K562 (cell line): Measurements from ENCODE around the gene SKAP1. TPM values are rescaled to one million over a fixed set of nuclear protein-coding genes. Genes with fewer than 3 reads are reported as not detected.
A peak's percentile ranks its signal among the peaks of the same experiment; 100 is the strongest.

Experiments
- ATAC-seq: fragments of 200-7000 bp; cut with Tn5 transposase; 3 replicates; pipeline ENCODE4 v1.9.1; 2020; ENCODE audit warnings: moderate library complexity
- BruUV-seq: library from RNA; stranded (reverse); fragments of 400-500 nt; replicated peaks from 2 replicates; lab custom pipeline; 2021; lab: Mats Ljungman, UMichigan
- CTCF ChIA-PET: fragments of 300-600 bp; formaldehyde crosslinking; extraction: SDS; loops from one replicate; lab custom pipeline; 2021; ENCODE audit warnings: low intra/inter-chr PET ratio; lab: Yijun Ruan, JAX
- POLR2A ChIA-PET: fragments of 300-600, 350-650 bp; sonication (Branson Sonifier 250); formaldehyde crosslinking; extraction: SDS; loops from one replicate; lab custom pipeline; 2021; ENCODE audit warnings: antibody characterized with exemption, inconsistent platforms; lab: Yijun Ruan, JAX
- DNase-seq, 4 experiments: peaks; one replicate each; pipeline versions ENCODE4 v3.0.0 to v3.0.0-alpha.2; 2011 to 2018; ENCODE audit warnings: low spot score in 3 of 4, mixed read lengths in 3 of 4; ENCODE audit errors: extremely low read depth in 1 of 4
- FAIRE-seq: peaks from 2 replicates; lab custom pipeline; 2011; peaks lifted over from hg19 to GRCh38; lab: Jason Lieb, UNC
- H2AFZ ChIP-seq: 2 replicates; pipeline ENCODE4 v1.6.0; 2011; ENCODE audit warnings: low read depth, low read length, control low read depth, inconsistent platforms
- H3K27ac ChIP-seq: fragments of 200-600 bp; 3 replicates; pipeline ENCODE4 v1.8.0; 2011; ENCODE audit warnings: low read depth, mild to moderate bottlenecking, control low read depth, inconsistent platforms, low read length, moderate library complexity, mixed read lengths; ENCODE audit errors: extremely low read depth
- H3K27me3 ChIP-seq, 2 experiments: fragments of 300-600 bp in 1 of 2; 2 replicates in 1 of 2; 3 replicates in 1 of 2; pipeline versions ENCODE4 v1.6.0 to v1.8.0; 2011; ENCODE audit warnings: inconsistent platforms in 2 of 2, low read length in 2 of 2, mild to moderate bottlenecking in 1 of 2, mixed read lengths in 1 of 2, moderate library complexity in 1 of 2; ENCODE audit not compliant: control insufficient read depth in 2 of 2, insufficient read depth in 2 of 2
- H3K36me3 ChIP-seq: fragments of 300-600 bp; 3 replicates; pipeline ENCODE4 v1.8.0; 2011; ENCODE audit warnings: mild to moderate bottlenecking, low read length, inconsistent platforms; ENCODE audit not compliant: control insufficient read depth, insufficient read depth
- H3K4me1 ChIP-seq, 2 experiments: fragments of 200-600 bp in 1 of 2; replicated peaks in 1 of 2; 2 replicates in 1 of 2; 3 replicates in 1 of 2; pipeline versions ENCODE4 v1.5.1 to v1.8.0; 2011; ENCODE audit warnings: inconsistent platforms in 2 of 2, low read length in 2 of 2, mild to moderate bottlenecking in 1 of 2, mixed read lengths in 1 of 2, moderate library complexity in 1 of 2; ENCODE audit not compliant: control insufficient read depth in 2 of 2, insufficient read depth in 2 of 2
- H3K4me2 ChIP-seq: 2 replicates; pipeline ENCODE4 v1.6.1; 2011; ENCODE audit warnings: low read length, control low read depth, inconsistent platforms, mixed read lengths; ENCODE audit not compliant: insufficient read depth
- H3K4me3 ChIP-seq: fragments of 200-600 bp; sonication (generic), shearing (Covaris generic); 2 replicates; pipeline ENCODE4 v1.5.1; 2016; ENCODE audit warnings: control low read depth, inconsistent platforms
- H3K79me2 ChIP-seq: fragments of 200-600 bp; 3 replicates; pipeline ENCODE4 v1.8.0; 2011; ENCODE audit warnings: low read length, inconsistent platforms; ENCODE audit not compliant: control insufficient read depth, insufficient read depth
- H3K9ac ChIP-seq, 2 experiments: 2 replicates each; pipeline versions ENCODE4 v1.6.0 to v1.6.1; 2011; ENCODE audit warnings: low read depth in 2 of 2, low read length in 2 of 2, control low read depth in 1 of 2, inconsistent platforms in 1 of 2, mild to moderate bottlenecking in 1 of 2, mixed read lengths in 1 of 2; ENCODE audit not compliant: insufficient read depth in 1 of 2
- H3K9me1 ChIP-seq: one replicate; pipeline ENCODE4 v1.6.0; 2011; ENCODE audit warnings: inconsistent platforms, mild to moderate bottlenecking, low read length, moderate library complexity; ENCODE audit not compliant: control insufficient read depth, insufficient read depth
- H3K9me3 ChIP-seq: replicated peaks from 2 replicates; pipeline ENCODE4 v1.5.1; 2011; ENCODE audit warnings: low read depth, low read length, inconsistent platforms; ENCODE audit not compliant: control insufficient read depth, insufficient read depth
- H4K20me1 ChIP-seq: replicated peaks from 2 replicates; pipeline ENCODE4 v1.6.1; 2011; ENCODE audit warnings: low read length, inconsistent platforms, mixed read lengths; ENCODE audit not compliant: control insufficient read depth, insufficient read depth
- BRF1 ChIP-seq: IDR thresholded peaks from 3 replicates; pipeline ENCODE4 v1.6.1; 2011; ENCODE audit warnings: borderline replicate concordance, mild to moderate bottlenecking; ENCODE audit not compliant: insufficient read length; ENCODE audit errors: extremely low read depth
- ESRRA ChIP-seq: fragments of 450-650 bp; IDR thresholded peaks from 2 replicates; pipeline ENCODE4 v1.6.1; 2014; ENCODE audit warnings: low read depth, mild to moderate bottlenecking, moderate library complexity, borderline replicate concordance
- HDGF ChIP-seq: fragments of 450-650 bp; IDR thresholded peaks from 2 replicates; pipeline ENCODE4 v1.6.1; 2016
- MYBL2 ChIP-seq, 2 experiments: fragments of 450-650 bp in 1 of 2; sonication (generic) in 1 of 2; formaldehyde crosslinking in 1 of 2; IDR thresholded peaks; 2 replicates each; pipeline versions ENCODE4 v1.6.1 to v1.8.1; 2017 to 2022; ENCODE audit warnings: borderline replicate concordance in 1 of 2, inconsistent platforms in 1 of 2, low read depth in 1 of 2, mild to moderate bottlenecking in 1 of 2, missing genetic modification reagents in 1 of 2, moderate library complexity in 1 of 2
- POLR2A ChIP-seq: fragments of 450-650 bp; conservative IDR thresholded peaks from 2 replicates; pipeline ENCODE4 v1.6.1; 2016
- SIX5 ChIP-seq, 2 experiments: IDR thresholded peaks; 2 replicates each; pipeline ENCODE4 v1.6.1; 2011; ENCODE audit warnings: low read length in 2 of 2, borderline replicate concordance in 1 of 2, low read depth in 1 of 2, mild to moderate bottlenecking in 1 of 2, moderate library complexity in 1 of 2; ENCODE audit not compliant: insufficient read depth in 1 of 2
- SRSF3 ChIP-seq: fragments of 200-400 bp; formaldehyde crosslinking; IDR thresholded peaks from 2 replicates; pipeline ENCODE4 v1.6.1; 2016; ENCODE audit warnings: mild to moderate bottlenecking, low read length, moderate library complexity; ENCODE audit not compliant: insufficient read depth
- ZFP1 ChIP-seq: fragments of 450-650 bp; formaldehyde crosslinking; IDR thresholded peaks from 2 replicates; pipeline ENCODE4 v1.4.0; 2020; ENCODE audit warnings: mild to moderate bottlenecking, mixed read lengths
- ZNF146 ChIP-seq: IDR thresholded peaks from one replicate; pipeline ENCODE4 v1.6.1; 2018; ENCODE audit warnings: missing compliant biosample characterization; ENCODE audit not compliant: unreplicated experiment
- ZNF217 ChIP-seq: sonication (generic); formaldehyde crosslinking; IDR thresholded peaks from 2 replicates; pipeline ENCODE4 v1.8.0; 2022; ENCODE audit warnings: mild to moderate bottlenecking, missing genetic modification reagents
- WGBS: fragments of 100-300 bp; shearing (Covaris generic); methylation state at CpG from one replicate; pipeline ENCODE4 v1.1.6; 2016; ENCODE audit warnings: low coverage, mixed read lengths; ENCODE audit not compliant: insufficient coverage; ENCODE audit errors: missing lambda C conversion rate; 5-methylcytosine and 5-hydroxymethylcytosine counted together
- in situ Hi-C: fragments of 300-500 bp; cut with MboI; formaldehyde crosslinking; loops from 4 replicates; pipeline ENCODE4 v1.15.0; 2018; ENCODE audit warnings: inconsistent platforms, mixed read lengths
- intact Hi-C: fragments of 100-400 bp; cut with micrococcal nuclease; formaldehyde crosslinking; loops from 2 replicates; pipeline ENCODE4 v1.14.2; 2022
- polyA plus RNA-seq, 8 experiments: library from polyadenylated mRNA; depleted of rRNA in 4 of 8; stranded (reverse) in 5 of 8; unstranded in 3 of 8; fragments of >200 nt; fragmentation: Nextera tagmentation in 2 of 8; fragmentation: Illumina TruSeq in 1 of 8; extraction: Ambion mirVana in 2 of 8; extraction: Trizol in 1 of 8; gene quantifications; 2 replicates each; pipeline versions ENCODE4 v1.2.1 to v1.2.3, GENCODE V29; 2011 to 2014; ENCODE audit warnings: inconsistent platforms in 1 of 8, missing spikeins in 1 of 8
- total RNA-seq, 7 experiments: library from RNA; depleted of rRNA in 6 of 7; stranded (reverse); fragments of >200 nt in 6 of 7; fragmentation: Illumina TruSeq in 2 of 7; extraction: Trizol in 2 of 7; gene quantifications; 2 replicates each; pipeline versions ENCODE4 v1.2.1 to v1.2.3, GENCODE V29; 2011 to 2021; ENCODE audit warnings: low replicate concordance in 1 of 7
- TF ChIP-seq, protein P1 (sequence below), 2 experiments: IDR thresholded peaks; 2 replicates each; pipeline ENCODE4 v1.6.1; 2012; ENCODE audit warnings: improper control_type of control experiment in 2 of 2, low read depth in 2 of 2, low read length in 2 of 2, borderline replicate concordance in 1 of 2
- TF ChIP-seq, protein P2 (sequence below): fragments of 250-450 bp; sonication (Bioruptor Pico); IDR thresholded peaks from 2 replicates; pipeline ENCODE4 v1.4.0; 2020; ENCODE audit warnings: borderline replicate concordance
- TF ChIP-seq, protein P3 (sequence below), 3 experiments: IDR thresholded peaks in 2 of 3; conservative IDR thresholded peaks in 1 of 3; 2 replicates each; pipeline ENCODE4 v1.5.1; 2011 to 2012; ENCODE audit warnings: low read length in 3 of 3, mild to moderate bottlenecking in 3 of 3, control low read depth in 2 of 3, improper control_type of control experiment in 1 of 3, inconsistent platforms in 1 of 3, low read depth in 1 of 3, mixed read lengths in 1 of 3, moderate library complexity in 1 of 3; ENCODE audit not compliant: insufficient read depth in 2 of 3

Gene SKAP1
- total and polyA plus RNA-seq, 9 of the 15 experiments (the other 6 are each of a cell fraction or from before 2014, with no cell fraction given), result 0.06 to 0.80 (median 0.10) TPM; not detected in 4

DNA sequence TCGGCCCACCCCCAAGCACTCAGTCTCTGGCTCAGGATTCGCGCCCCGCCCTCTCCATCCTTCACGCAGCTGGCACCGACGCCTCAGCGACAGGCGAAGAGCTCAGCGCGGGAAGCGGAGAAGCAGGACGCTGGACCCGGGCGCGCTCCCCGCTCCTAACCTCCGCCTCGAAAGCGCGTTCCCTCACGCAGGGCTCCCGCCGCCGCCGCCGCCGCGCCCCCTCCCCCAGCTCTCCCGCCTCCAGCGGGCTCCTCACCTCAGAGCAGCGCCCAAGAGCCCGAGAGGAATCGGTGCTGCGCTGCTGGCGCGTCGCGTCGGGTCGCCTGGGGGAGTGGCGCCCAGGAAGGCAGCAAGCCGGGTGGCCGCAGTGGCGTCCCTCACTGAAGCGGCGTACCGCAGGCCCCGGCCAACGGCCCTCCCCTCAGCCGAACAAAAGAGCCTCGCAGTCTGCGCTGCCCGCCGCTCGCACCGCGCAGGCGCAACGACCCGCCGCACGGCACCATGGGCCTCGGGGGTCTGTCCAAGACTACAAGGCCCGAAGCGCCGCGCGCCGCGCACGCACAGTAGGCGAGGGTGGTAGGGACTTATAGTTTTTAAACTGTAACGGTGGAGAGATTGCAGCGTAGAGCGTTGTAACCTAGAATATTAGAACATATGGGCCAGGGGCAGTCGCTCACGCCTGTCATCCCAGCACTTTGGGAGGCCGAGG, 328.8 kb downstream of the SKAP1 start, which contains the start of gene CBX1 (continued):
- TF ChIP-seq MYBL2 (IDR thresholded peaks at IDR 0.05; ENCODE audit: low read depth) (peak; percentile 93), MYBL2 (CRISPR knock-in tag; IDR thresholded peaks at IDR 0.05; ENCODE audit: borderline replicate concordance) (no peak), POLR2A (peak; percentile 71)

DNA sequence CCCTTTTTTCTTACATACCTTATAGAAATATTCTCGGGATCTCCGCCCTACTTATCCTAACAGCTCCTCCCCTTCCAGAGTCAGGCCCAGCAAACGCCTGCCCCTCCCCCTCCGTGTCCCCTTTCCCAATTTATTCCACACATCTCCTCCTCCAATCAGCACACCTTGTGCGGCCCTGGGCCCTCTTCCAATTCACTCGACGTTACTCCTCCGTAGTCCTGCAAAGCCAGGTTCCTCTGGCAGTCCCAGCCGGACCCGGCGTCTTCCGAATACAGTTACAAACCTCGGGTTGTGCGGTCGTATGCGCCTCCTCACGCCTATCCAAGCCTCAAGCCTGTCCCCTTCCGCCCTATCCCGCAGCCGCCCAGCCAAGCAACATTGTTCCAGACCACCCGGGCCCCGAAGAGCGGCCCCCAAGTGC, 329.4 kb downstream of the SKAP1 start:
- H3K27ac ChIP-seq, result peak overlapping the region; percentile 72
- under 1% methylated on average over 20 of the region's 23 CpGs for WGBS
- 0 out of 2 replicates have a peak, but pooled peaks cover 3% of the 10 kb centered on the region for H3K9me3 ChIP-seq
- peaks cover 3 to 22% of the 10 kb centered on the region in 2 experiments; a peak in 3 of 5 replicates for H3K4me1 ChIP-seq
- ChIA-PET POLR2A (interaction anchor here (0.6 to 1.5 kb wide), 10 partner anchors 10 to 895 kb away, joined by 3 to 7 read pairs (median 3); partner anchors contain the start of gene NFE2L1), CTCF (no interaction called here)
- BruUV-seq, result no TSS peak
- peak; percentile 57 for ATAC-seq
- peak overlapping the region; percentile 69 for H3K4me3 ChIP-seq
- H3K9me1 ChIP-seq, result no peaks in the 10 kb centered on the region
- H3K4me2 ChIP-seq, result peak overlapping the region; percentile 82
- FAIRE-seq, result peak; percentile 19
- intact Hi-C loops, result no loop called here
- H3K27me3 ChIP-seq, result no peaks in the 10 kb centered on the region
- H3K36me3 ChIP-seq, result peaks cover 8% of the 10 kb centered on the region; the same call in 1 of the 3 replicates
- in situ Hi-C loops, result no loop called here
- peak overlapping the region; percentile 71 to 95 for H3K9ac ChIP-seq
- peak; percentile 43 to 69 (median 60) for DNase-seq
- peaks cover 44% of the 10 kb centered on the region for H3K79me2 ChIP-seq
- H4K20me1 ChIP-seq, result no peaks in the 10 kb centered on the region
- peak overlapping the region; percentile 97 for H2AFZ ChIP-seq
- TF ChIP-seq ZNF217 (no peak), HDGF (peak; percentile 47; the same call in 1 of the 2 replicates), SIX5 (IDR thresholded peaks at IDR 0.05; ENCODE audit: borderline replicate concordance in 1 of 2, insufficient read depth in 1 of 2, low read depth in 1 of 2, low read length in 2 of 2) (no peak), ZNF146 (CRISPR knock-in tag) (no peak), ZFP1 (CRISPR knock-in tag) (no peak), SRSF3 (no peak), BRF1 (no peak), ESRRA (0 out of 2 replicates have a peak, but pooled peaks have one; percentile 5)
- TF ChIP-seq, protein P1, sequence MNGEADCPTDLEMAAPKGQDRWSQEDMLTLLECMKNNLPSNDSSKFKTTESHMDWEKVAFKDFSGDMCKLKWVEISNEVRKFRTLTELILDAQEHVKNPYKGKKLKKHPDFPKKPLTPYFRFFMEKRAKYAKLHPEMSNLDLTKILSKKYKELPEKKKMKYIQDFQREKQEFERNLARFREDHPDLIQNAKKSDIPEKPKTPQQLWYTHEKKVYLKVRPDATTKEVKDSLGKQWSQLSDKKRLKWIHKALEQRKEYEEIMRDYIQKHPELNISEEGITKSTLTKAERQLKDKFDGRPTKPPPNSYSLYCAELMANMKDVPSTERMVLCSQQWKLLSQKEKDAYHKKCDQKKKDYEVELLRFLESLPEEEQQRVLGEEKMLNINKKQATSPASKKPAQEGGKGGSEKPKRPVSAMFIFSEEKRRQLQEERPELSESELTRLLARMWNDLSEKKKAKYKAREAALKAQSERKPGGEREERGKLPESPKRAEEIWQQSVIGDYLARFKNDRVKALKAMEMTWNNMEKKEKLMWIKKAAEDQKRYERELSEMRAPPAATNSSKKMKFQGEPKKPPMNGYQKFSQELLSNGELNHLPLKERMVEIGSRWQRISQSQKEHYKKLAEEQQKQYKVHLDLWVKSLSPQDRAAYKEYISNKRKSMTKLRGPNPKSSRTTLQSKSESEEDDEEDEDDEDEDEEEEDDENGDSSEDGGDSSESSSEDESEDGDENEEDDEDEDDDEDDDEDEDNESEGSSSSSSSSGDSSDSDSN (IDR thresholded peaks at IDR 0.05; ENCODE audit: borderline replicate concordance in 1 of 2, low read depth in 2 of 2, low read length in 2 of 2), result no peak
- TF ChIP-seq, protein P2, sequence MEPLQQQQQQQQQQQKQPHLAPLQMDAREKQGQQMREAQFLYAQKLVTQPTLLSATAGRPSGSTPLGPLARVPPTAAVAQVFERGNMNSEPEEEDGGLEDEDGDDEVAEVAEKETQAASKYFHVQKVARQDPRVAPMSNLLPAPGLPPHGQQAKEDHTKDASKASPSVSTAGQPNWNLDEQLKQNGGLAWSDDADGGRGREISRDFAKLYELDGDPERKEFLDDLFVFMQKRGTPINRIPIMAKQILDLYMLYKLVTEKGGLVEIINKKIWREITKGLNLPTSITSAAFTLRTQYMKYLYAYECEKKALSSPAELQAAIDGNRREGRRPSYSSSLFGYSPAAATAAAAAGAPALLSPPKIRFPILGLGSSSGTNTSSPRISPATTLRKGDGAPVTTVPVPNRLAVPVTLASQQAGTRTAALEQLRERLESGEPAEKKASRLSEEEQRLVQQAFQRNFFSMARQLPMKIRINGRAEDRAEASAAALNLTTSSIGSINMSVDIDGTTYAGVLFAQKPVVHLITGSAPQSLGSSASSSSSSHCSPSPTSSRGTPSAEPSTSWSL (CRISPR knock-in tag), result no peak
- TF ChIP-seq, protein P3, sequence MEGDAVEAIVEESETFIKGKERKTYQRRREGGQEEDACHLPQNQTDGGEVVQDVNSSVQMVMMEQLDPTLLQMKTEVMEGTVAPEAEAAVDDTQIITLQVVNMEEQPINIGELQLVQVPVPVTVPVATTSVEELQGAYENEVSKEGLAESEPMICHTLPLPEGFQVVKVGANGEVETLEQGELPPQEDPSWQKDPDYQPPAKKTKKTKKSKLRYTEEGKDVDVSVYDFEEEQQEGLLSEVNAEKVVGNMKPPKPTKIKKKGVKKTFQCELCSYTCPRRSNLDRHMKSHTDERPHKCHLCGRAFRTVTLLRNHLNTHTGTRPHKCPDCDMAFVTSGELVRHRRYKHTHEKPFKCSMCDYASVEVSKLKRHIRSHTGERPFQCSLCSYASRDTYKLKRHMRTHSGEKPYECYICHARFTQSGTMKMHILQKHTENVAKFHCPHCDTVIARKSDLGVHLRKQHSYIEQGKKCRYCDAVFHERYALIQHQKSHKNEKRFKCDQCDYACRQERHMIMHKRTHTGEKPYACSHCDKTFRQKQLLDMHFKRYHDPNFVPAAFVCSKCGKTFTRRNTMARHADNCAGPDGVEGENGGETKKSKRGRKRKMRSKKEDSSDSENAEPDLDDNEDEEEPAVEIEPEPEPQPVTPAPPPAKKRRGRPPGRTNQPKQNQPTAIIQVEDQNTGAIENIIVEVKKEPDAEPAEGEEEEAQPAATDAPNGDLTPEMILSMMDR (IDR thresholded peaks at IDR 0.05 in 2 of 3, conservative IDR thresholded peaks at IDR 0.05 in 1 of 3; ENCODE audit: insufficient read depth in 2 of 3, low read depth in 1 of 3, low read length in 3 of 3), result no peak
